Inferior parietal cortex (tissue), 1 donor: ENCODE measurements around the gene ME3.
A peak's percentile ranks its signal among the peaks of the same experiment; 100 is the strongest.

Experiments used
- DNase-seq: peaks from one replicate; pipeline ENCODE4 v3.0.0-alpha.2; 2016; ENCODE audit errors: extremely low spot score

The ME3 gene

GRCh38 chr11:86461892-86462291 lies 210.5 kb downstream of the ME3 start:
- no peak for DNase-seq

DNA sequence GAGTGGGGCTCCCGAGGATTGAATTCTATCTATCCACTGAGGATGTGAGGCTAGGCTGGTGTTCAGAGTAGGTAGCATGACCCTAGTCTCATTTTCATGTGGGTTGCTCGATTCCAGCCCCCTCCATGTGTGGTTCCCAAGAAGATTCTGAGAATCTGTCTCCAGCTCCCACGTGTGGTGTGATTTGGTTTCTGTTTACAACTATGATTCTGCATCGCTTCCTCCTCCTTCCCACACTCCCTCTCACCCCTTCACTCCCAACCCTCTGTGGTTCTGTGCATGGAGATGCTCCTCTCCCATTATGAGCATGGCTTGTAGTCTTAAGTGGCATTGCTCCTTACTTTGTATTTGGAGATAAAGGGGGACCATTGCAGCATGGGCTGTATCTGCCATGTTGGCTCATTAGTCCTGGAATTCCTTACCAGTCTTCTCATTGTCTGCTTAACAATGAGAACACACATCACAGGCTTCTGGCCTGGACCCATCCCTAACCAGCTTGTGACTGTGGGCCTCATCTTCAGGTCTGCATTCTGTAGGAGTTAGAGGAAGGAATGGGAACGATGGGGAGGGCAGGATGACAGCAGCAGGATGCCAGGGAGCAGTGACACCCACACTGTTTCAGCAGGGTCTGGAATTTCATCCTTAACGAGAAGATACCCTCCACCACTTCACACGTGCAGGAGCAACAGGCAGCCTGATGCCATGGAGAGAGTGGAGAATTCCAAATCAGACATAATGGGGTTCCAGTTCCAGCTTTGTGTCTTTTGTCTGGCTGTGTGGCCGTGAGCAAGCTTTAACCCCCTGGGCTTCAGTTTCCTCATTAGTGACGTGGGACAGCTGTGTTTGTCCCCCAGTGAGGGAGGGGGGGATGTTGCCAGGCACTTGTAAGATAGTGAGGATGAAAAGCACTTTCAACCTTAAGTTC lies 211.7 kb downstream of the ME3 start:
- no peak for DNase-seq

GRCh38 chr11:86459682-86460460 lies 212.5 kb downstream of the ME3 start:
- DNase-seq = peak; percentile 50

DNA sequence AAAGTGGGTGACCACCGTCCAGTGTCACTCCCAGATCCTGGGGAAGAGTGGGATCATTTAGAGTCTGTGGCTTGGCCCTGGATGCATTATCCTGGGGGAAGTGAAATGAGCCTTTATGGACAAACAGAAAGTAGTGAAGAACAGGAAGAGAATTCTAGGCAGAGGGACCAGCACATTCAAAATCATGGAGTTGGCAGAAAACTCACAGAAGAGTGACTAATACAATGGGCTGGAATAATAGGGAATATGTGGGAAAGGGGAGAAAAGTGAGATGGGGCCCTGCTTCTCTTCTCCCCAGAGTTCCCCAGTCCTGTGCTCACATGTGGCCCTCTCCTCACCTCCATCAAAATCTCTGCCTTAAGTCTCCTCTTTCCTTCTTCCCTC lies 213.4 kb downstream of the ME3 start:
- no peak for DNase-seq

- DNase-seq = no peak
These were observed 214.0 kb downstream of the ME3 start for GRCh38 chr11:86458294-86459001.

- DNase-seq = peak; percentile 95
These were observed 216.1 kb downstream of the ME3 start for GRCh38 chr11:86456075-86456939.

DNA sequence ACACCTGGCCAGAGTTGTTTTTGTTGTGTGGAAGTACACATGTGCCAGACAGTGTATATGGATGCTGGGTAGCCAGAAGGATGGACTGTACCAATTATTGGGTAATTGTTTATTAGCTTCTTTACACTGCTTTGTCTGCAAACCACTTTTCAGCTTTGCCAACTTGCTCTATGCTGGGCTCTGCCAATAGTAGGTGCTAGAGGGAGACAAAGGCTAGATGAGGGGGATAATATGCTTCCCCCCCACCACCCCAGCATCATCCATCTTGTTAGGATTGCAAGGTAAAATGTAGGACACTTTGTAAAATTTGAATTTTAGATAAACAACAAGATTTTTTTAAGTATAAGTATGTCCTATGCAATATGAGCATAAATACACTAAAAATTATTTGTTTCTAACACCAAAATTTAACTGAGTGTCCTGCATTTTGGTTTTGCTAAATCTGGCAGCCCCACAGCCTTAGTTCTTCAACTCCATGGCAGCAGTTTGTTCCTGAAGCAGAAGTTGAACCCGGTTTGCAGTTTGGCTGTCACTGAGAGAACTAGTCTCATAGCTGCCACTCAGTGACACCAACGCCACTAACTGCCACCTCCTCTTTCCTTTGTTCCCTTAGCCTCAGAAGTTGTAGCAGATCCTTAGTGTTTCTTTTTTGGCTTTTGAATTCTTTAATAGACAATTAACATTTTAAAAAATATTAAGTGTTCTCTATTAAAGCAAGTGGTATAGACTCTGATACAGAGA lies 219.0 kb downstream of the ME3 start:
- no peak for DNase-seq

DNA sequence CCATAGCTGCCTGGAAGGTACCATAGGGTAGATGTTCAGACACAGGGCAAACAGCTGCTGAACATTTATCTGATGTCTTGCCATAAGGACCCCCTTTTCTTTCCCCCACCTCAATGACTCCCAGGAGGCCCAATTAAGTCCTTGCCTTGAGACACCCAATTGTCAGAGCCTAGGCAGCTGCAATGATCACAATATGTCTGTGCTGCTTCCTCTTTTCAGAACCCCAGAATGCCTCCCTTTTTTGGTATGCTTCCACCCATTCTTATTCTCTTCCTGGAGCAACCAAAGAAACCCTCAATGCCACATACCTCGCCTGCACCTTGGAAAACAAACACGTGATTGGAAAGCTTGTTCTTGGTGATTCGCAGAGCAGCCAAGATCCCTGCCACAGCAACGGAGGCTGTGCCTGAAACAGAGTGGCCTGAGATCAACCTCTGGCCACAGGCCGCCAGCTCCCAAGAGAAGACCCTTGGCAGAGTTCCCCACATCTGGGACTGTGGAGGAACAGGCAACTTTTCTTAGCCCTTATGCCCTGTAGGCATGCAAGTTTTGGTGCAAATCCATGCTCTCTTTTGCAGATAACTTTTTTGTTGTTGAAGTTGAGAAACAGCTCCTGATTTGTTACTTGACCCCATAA lies 222.3 kb downstream of the ME3 start:
- no peak for DNase-seq

- no peak for DNase-seq
These were observed 224.5 kb downstream of the ME3 start for GRCh38 chr11:86447763-86448480.

DNA sequence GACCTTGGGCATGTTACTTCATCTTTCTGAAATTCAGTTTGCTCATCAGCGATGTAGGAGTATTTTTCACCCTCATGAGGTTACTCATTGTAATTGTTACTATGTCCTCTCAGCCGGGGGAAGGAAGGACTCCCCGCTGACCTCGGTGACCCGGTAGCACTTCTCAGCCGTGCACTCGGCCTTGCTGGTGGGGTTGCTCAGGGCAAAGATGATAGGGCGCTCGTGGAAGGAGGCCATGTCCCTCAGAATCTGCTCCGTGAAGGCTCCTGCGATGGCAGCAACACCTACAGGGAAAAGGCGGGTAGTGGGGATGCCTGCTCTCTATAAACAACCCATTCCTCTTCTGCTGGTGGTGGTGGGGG lies 225.5 kb downstream of the ME3 start:
- DNase-seq = no peak

DNA sequence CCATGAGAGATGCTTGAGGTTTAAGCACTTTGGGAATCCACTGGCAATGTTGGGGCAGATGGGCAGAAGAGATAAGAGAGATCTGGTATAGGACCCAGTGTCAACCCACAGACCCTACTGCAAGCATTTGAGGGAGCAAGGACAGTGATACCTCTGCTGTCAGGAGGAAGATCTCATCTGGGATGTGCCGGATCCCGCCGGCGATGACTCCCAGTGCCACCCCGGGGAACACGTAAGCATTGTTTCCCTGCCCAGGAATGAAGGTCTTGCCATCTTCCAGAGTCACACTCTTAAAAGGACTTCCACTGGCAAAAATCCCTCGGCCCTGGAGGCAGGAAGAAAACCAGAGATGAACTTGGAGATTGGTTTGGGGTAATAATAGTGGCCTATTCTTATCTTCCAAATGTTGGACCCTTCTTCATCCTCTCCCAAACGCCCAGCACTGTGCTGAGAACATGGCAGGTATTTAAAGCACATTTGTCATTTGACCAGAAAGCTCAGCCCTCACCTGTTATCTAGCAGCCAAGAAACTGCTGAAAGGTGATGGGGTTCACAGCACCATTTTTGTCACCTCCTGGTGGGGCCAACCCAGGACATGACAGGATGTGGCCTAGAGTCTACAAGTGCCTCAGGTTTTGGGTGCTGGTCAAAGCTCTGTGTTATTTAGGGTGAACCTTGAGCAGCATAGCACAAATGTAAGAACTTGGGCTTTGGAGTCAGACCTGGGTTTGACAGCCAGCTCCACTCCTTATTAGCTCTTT lies 226.1 kb downstream of the ME3 start:
- DNase-seq = no peak

DNA sequence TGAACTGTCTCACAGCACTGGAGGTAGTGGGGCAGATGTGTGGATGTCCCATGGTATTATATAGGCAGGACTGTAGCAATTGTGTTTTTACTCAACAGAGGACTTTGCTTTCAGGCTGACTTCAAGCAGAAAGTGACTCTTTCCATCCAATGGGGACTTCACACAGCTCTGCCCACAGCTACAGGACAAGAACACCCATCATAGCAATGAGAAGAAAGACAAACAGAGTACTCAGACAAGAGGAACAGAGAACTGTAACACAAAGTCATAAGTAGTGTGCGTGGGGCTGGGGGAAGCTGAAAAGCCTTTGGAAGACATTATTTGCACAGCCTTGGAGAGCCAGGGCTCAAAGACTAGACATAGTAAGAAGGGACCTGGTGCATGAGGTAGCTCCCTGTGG lies 227.4 kb downstream of the ME3 start:
- DNase-seq = no peak

DNA sequence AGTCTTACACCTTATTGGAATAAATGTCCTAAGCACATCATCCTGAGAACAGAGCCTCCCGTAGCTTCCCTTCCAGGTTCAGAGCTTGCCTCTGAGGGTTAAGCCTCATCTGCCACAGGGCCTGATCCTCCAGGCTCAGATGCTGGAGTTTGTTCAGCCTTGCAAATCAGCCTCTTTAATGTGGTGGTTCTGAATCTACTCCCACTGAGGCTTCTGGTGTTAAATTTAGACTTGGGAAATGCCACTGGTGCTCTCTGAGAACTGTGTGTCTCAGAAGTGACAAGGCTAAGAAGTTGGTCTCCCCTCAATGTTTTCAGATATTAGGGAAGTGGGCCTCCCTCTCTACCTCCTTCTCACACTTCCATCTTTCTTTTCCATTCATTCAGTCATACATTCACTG lies 229.0 kb downstream of the ME3 start:
- no peak for DNase-seq

- no peak for DNase-seq
These were observed 229.6 kb downstream of the ME3 start for GRCh38 chr11:86442827-86443226.

- DNase-seq = no peak
These were observed 230.0 kb downstream of the ME3 start for GRCh38 chr11:86442420-86442819.

- no peak for DNase-seq
These were observed 231.6 kb downstream of the ME3 start for GRCh38 chr11:86440843-86441242.

- DNase-seq = no peak
These were observed 232.1 kb downstream of the ME3 start for GRCh38 chr11:86440305-86440716.

DNA sequence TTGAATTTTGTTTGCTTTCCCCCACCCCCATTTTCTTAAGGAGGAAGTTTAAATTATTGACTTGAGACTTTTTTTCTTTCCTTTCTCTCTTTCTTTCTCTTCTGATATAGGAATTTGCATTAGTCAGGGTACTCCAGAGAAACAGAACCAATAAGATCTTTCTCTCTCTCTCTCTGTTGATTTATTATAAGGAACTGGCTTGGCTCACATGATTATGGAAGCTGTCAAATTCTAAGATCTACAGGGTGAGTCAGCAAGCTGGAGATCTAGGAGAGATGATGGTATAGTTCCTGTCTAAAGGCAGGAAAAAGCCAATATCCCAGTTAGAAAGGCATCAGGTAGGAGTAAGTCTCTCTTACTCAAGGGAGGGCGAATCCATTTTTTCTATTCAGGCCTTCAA lies 233.7 kb downstream of the ME3 start:
- no peak for DNase-seq

DNA sequence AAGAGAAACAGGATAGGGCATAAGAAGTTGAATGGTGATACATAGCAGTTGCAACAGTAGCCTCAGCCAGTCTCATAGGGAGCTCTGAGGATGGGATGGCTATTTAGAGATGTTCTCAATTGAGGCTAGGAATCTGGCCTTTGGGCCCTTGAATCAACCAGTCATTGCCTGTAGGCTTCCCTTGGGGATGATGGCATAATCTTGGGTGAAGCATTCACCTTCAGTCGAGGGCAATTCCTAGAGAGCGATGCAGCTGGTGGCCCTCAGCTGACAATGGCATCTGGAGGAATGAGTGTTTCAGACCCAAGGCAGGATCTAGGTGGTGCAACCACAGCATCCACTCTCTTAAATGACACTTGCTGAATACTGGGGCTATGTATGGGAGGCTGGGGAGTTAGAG lies 236.7 kb downstream of the ME3 start:
- no peak for DNase-seq
